HepG2 (cell line): ENCODE measurements around the gene EPHA10. TPM values are rescaled to one million over a fixed set of nuclear protein-coding genes. Genes with fewer than 3 reads are reported as not detected.

Source experiments
- ATRX ChIP-seq: sonication (generic); formaldehyde crosslinking; IDR thresholded peaks from 2 replicates; pipeline ENCODE4 v1.4.0; 2020; ENCODE audit warnings: missing genetic modification reagents, borderline replicate concordance
- BHLHE40 ChIP-seq: IDR thresholded peaks from 2 replicates; pipeline ENCODE4 v1.6.1; 2011; ENCODE audit warnings: low read length, improper control_type of control experiment
- ETV5 ChIP-seq: IDR thresholded peaks from 2 replicates; pipeline ENCODE4 v1.6.1; 2018; ENCODE audit warnings: missing biosample characterization, missing genetic modification reagents, inconsistent platforms, borderline replicate concordance
- FOSL1 ChIP-seq: sonication (generic); formaldehyde crosslinking; IDR thresholded peaks from 2 replicates; pipeline ENCODE4 v1.9.0; 2021; ENCODE audit warnings: missing genetic modification reagents, borderline replicate concordance
- FOXP1 ChIP-seq, 2 experiments: fragments of 450-650 bp in 1 of 2; IDR thresholded peaks; 2 replicates each; pipeline ENCODE4 v1.6.1; 2017 to 2018; ENCODE audit warnings: antibody characterized with exemption in 1 of 2
- MTA1 ChIP-seq: sonication (generic); formaldehyde crosslinking; IDR thresholded peaks from 2 replicates; pipeline ENCODE4 v1.4.0; 2020; ENCODE audit warnings: missing genetic modification reagents, mild to moderate bottlenecking, borderline replicate concordance
- NCOA1 ChIP-seq: sonication (generic); formaldehyde crosslinking; IDR thresholded peaks from 2 replicates; pipeline ENCODE4 v1.9.0; 2021; ENCODE audit warnings: missing genetic modification reagents
- NFYB ChIP-seq: sonication (generic); formaldehyde crosslinking; IDR thresholded peaks from 2 replicates; pipeline ENCODE4 v1.4.0; 2020; ENCODE audit warnings: missing genetic modification reagents
- PHF8 ChIP-seq: sonication (generic); formaldehyde crosslinking; IDR thresholded peaks from 2 replicates; pipeline ENCODE4 v1.5.0; 2020; ENCODE audit warnings: missing genetic modification reagents
- RAD51 ChIP-seq: fragments of 450-650 bp; IDR thresholded peaks from 2 replicates; pipeline ENCODE4 v1.6.1; 2016; ENCODE audit warnings: borderline replicate concordance
- SIN3A ChIP-seq: IDR thresholded peaks from 2 replicates; pipeline ENCODE4 v1.6.1; 2011; ENCODE audit warnings: low read depth, mild to moderate bottlenecking, control low read depth, low read length, borderline replicate concordance
- TOPORS ChIP-seq: sonication (generic); formaldehyde crosslinking; IDR thresholded peaks from 2 replicates; pipeline ENCODE4 v1.8.0; 2023; ENCODE audit warnings: mild to moderate bottlenecking, missing genetic modification reagents
- ZFP90 ChIP-seq: sonication (generic); formaldehyde crosslinking; IDR thresholded peaks from 2 replicates; pipeline ENCODE4 v1.8.0; 2022; ENCODE audit warnings: missing genetic modification reagents, mild to moderate bottlenecking, inconsistent platforms, borderline replicate concordance
- ZNF326 ChIP-seq: sonication (generic); formaldehyde crosslinking; IDR thresholded peaks from 2 replicates; pipeline ENCODE4 v1.4.0; 2020; ENCODE audit warnings: missing genetic modification reagents, borderline replicate concordance
- ZNF496 ChIP-seq: sonication (generic); formaldehyde crosslinking; IDR thresholded peaks from 2 replicates; pipeline ENCODE4 v1.8.1; 2023; ENCODE audit warnings: mild to moderate bottlenecking, moderate library complexity, missing genetic modification reagents; ENCODE audit not compliant: insufficient replicate concordance
- ZNF792 ChIP-seq: IDR thresholded peaks from 2 replicates; pipeline ENCODE4 v1.6.1; 2016
- ZNF816 ChIP-seq: sonication (generic); formaldehyde crosslinking; IDR thresholded peaks from 2 replicates; pipeline ENCODE4 v1.8.0; 2022; ENCODE audit warnings: missing genetic modification reagents, mild to moderate bottlenecking, borderline replicate concordance
- ZNF841 ChIP-seq: sonication (generic); formaldehyde crosslinking; IDR thresholded peaks from 2 replicates; pipeline ENCODE4 v1.8.1; 2023; ENCODE audit warnings: missing genetic modification reagents, borderline replicate concordance
- ZSCAN5A ChIP-seq: sonication (generic); formaldehyde crosslinking; IDR thresholded peaks from 2 replicates; pipeline ENCODE4 v1.8.0; 2022; ENCODE audit warnings: mild to moderate bottlenecking, missing genetic modification reagents, borderline replicate concordance
- polyA plus RNA-seq, 8 experiments: library from polyadenylated mRNA; depleted of rRNA in 3 of 8; stranded (reverse) in 7 of 8; unstranded in 1 of 8; fragments of >200 nt; fragmentation: Illumina TruSeq in 4 of 8; extraction: Trizol in 4 of 8; gene quantifications; 2 replicates each; pipeline versions ENCODE4 v1.2.1 to v1.2.3, GENCODE V29; 2011 to 2016; ENCODE audit warnings: low read depth in 4 of 8, missing spikeins in 1 of 8, mixed read lengths in 1 of 8; ENCODE audit not compliant: insufficient read depth in 1 of 8
- total RNA-seq, 5 experiments: library from RNA; depleted of rRNA; stranded (reverse); fragments of >200 nt; fragmentation: Illumina TruSeq; extraction: Trizol; gene quantifications; 2 replicates each; pipeline ENCODE4 v1.2.3, GENCODE V29; 2016; ENCODE audit warnings: low read depth in 1 of 5
- TF ChIP-seq, protein P1 (sequence below): sonication (generic); formaldehyde crosslinking; conservative IDR thresholded peaks from 2 replicates; pipeline ENCODE4 v1.4.0; 2020; ENCODE audit warnings: mild to moderate bottlenecking, missing genetic modification reagents, moderate library complexity
- TF ChIP-seq, protein P2 (sequence below): sonication (generic); formaldehyde crosslinking; conservative IDR thresholded peaks from 2 replicates; pipeline ENCODE4 v1.4.0; 2020; ENCODE audit warnings: missing genetic modification reagents

Gene EPHA10
- total and polyA plus RNA-seq, 2 of the 13 experiments (the other 11 are each of a cell fraction or from before 2014, with no cell fraction given) = 0.11 to 0.58 TPM

- TF ChIP-seq, protein P1, sequence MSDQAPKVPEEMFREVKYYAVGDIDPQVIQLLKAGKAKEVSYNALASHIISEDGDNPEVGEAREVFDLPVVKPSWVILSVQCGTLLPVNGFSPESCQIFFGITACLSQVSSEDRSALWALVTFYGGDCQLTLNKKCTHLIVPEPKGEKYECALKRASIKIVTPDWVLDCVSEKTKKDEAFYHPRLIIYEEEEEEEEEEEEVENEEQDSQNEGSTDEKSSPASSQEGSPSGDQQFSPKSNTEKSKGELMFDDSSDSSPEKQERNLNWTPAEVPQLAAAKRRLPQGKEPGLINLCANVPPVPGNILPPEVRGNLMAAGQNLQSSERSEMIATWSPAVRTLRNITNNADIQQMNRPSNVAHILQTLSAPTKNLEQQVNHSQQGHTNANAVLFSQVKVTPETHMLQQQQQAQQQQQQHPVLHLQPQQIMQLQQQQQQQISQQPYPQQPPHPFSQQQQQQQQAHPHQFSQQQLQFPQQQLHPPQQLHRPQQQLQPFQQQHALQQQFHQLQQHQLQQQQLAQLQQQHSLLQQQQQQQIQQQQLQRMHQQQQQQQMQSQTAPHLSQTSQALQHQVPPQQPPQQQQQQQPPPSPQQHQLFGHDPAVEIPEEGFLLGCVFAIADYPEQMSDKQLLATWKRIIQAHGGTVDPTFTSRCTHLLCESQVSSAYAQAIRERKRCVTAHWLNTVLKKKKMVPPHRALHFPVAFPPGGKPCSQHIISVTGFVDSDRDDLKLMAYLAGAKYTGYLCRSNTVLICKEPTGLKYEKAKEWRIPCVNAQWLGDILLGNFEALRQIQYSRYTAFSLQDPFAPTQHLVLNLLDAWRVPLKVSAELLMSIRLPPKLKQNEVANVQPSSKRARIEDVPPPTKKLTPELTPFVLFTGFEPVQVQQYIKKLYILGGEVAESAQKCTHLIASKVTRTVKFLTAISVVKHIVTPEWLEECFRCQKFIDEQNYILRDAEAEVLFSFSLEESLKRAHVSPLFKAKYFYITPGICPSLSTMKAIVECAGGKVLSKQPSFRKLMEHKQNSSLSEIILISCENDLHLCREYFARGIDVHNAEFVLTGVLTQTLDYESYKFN (CRISPR knock-in tag) = peak; percentile 30; the same call in 1 of the 2 replicates
- TF ChIP-seq RAD51 (no peak), MTA1 (no peak), NCOA1 (CRISPR knock-in tag) (no peak), TOPORS (CRISPR knock-in tag) (no peak), ETV5 (CRISPR knock-in tag) (peak; percentile 68), FOXP1 (IDR thresholded peaks at IDR 0.05) (no peak), FOXP1 (CRISPR knock-in tag; IDR thresholded peaks at IDR 0.05) (no peak), ZNF792 (CRISPR knock-in tag) (no peak), SIN3A (peak; percentile 63; the same call in 1 of the 2 replicates), ZNF326 (CRISPR knock-in tag) (no peak), ZFP90 (no peak), ATRX (CRISPR knock-in tag) (no peak), ZNF496 (no peak), FOSL1 (CRISPR knock-in tag) (no peak), PHF8 (CRISPR knock-in tag) (peak; percentile 82), ZSCAN5A (CRISPR knock-in tag) (no peak), NFYB (CRISPR knock-in tag) (peak; percentile 50), BHLHE40 (no peak), ZNF841 (CRISPR knock-in tag) (no peak), ZNF816 (CRISPR knock-in tag) (no peak)
- TF ChIP-seq, protein P2, sequence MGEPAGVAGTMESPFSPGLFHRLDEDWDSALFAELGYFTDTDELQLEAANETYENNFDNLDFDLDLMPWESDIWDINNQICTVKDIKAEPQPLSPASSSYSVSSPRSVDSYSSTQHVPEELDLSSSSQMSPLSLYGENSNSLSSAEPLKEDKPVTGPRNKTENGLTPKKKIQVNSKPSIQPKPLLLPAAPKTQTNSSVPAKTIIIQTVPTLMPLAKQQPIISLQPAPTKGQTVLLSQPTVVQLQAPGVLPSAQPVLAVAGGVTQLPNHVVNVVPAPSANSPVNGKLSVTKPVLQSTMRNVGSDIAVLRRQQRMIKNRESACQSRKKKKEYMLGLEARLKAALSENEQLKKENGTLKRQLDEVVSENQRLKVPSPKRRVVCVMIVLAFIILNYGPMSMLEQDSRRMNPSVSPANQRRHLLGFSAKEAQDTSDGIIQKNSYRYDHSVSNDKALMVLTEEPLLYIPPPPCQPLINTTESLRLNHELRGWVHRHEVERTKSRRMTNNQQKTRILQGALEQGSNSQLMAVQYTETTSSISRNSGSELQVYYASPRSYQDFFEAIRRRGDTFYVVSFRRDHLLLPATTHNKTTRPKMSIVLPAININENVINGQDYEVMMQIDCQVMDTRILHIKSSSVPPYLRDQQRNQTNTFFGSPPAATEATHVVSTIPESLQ = no peak
Measured at GRCh38 chr1:37807555-37808368, 42.8 kb upstream of the EPHA10 start, which contains the start of the genes C1orf122 and YRDC (continued).
